Cardiac muscle cell (in vitro differentiated cells and primary cell): Measurements from ENCODE around the gene ABCC11. TPM values are rescaled to one million over a fixed set of nuclear protein-coding genes. Genes with fewer than 3 reads are reported as not detected.
"Not testable (repeated sequence)": the region's sequence is repeated elsewhere in the genome, so short reads cannot be mapped to it uniquely, and the experiment has no call there.

Experiments used
- DNase-seq, 2 donors: peaks; one replicate each; pipeline versions ENCODE4 v3.0.0 to v3.0.0-alpha.2; 2010 to 2017; ENCODE audit warnings: low read depth in 1 of 2, low spot score in 1 of 2
- H3K27ac ChIP-seq: fragments of 200-600 bp; sonication (generic); 2 replicates; pipeline ENCODE4 v1.5.1; 2016
- H3K27me3 ChIP-seq: fragments of 200-600 bp; sonication (generic); 2 replicates; pipeline ENCODE4 v1.6.0; 2016; ENCODE audit warnings: control low read depth
- H3K36me3 ChIP-seq: fragments of 200-600 bp; sonication (generic); 2 replicates; pipeline ENCODE4 v1.5.1; 2016; ENCODE audit warnings: control low read depth
- H3K4me1 ChIP-seq: fragments of 200-600 bp; sonication (generic); 2 replicates; pipeline ENCODE4 v1.8.1; 2017; ENCODE audit warnings: low read depth, mild to moderate bottlenecking, mixed run types
- H3K4me3 ChIP-seq: fragments of 200-600 bp; sonication (generic); 2 replicates; pipeline ENCODE4 v1.5.1; 2016; ENCODE audit warnings: mild to moderate bottlenecking
- H3K9me3 ChIP-seq: fragments of 200-600 bp; sonication (generic); 2 replicates; pipeline ENCODE4 v1.5.1; 2017; ENCODE audit warnings: low read depth, mild to moderate bottlenecking, control low read depth
- CTCF ChIP-seq: IDR thresholded peaks from 2 replicates; pipeline ENCODE4 v1.5.1; 2012; ENCODE audit warnings: low read depth, mild to moderate bottlenecking, low read length
- polyA plus RNA-seq: library from polyadenylated mRNA; unstranded; fragments of >200 nt; fragmentation: Nextera tagmentation; extraction: Ambion mirVana; gene quantifications from 2 replicates; pipeline ENCODE4 v1.2.1, GENCODE V29; 2016
- total RNA-seq: library from RNA; depleted of rRNA; stranded (reverse); fragments of >200 nt; gene quantifications from 2 replicates; pipeline ENCODE4 v1.2.3, GENCODE V29; 2016

Gene ABCC11
- total and polyA plus RNA-seq, 2 experiments from 2014 or later: 0.05 to 0.18 TPM

DNA sequence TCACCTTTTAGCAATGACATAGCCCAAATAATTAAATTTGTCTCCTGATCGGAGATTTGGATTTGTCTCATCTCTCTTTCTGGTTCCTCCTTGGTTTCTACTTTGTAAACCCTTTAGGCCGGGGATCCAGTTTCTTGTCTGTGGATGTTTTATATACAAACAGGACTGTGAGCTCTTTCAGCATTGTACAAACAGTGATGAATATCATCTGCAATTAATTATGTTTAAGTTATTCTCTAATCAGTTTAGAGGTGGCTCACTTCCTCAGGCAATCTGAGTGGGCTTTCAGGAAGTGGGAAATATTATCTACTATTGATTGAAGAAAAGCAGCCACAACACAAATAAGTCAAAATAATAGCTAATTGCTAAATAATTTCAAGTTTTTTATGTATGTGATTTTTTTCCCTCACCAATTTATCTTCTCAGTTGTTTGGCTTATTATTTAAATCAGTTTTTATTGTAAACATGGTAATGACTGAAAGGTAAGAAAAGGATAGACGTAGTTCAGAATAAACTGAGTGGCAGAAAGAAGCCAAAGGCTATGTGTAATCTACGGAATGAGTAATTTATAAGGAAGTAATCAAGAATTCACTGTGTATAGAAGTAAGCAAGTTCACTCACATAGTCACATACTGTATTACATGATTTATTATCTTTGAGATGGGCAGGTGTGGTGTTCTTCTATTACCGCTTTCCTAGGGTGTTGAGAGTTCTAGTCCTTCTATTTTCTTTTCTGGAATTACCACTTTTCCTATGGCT is 3.4 kb upstream of the ABCC11 start:
- no peaks in the 10 kb centered on the region for H3K9me3 ChIP-seq
- H3K4me3 ChIP-seq: no peak overlapping the region
- H3K36me3 ChIP-seq: peaks cover 10% of the 10 kb centered on the region
- peaks cover 8% of the 10 kb centered on the region for H3K4me1 ChIP-seq
- no peak for DNase-seq
- no peaks in the 10 kb centered on the region for H3K27me3 ChIP-seq
- TF ChIP-seq CTCF: no peak
- no peak overlapping the region for H3K27ac ChIP-seq

DNA sequence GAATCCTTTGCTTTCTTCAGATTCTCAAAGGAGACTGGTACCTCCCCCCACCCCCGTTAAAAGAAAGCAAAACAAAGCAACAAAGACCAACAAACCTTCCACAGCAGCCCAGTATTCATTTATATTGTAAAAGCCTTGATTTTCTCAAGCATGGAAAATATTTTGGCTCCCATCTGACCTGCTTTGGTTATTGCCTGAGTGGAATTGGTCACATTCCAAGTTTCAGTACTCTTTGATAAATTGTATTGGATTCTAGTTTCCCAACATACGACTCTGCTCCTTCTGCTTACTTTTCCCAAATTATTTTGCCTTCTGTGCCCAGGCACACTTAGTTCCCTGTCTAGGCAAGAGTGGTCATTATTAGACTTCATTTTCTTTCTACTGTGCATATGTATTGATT is 1.3 kb downstream of the ABCC11 start:
- Histone ChIP-seq H3K4me3 (no peak overlapping the region), H3K27ac (no peak overlapping the region), H3K9me3 (no peaks in the 10 kb centered on the region), H3K27me3 (no peaks in the 10 kb centered on the region), H3K4me1 (peaks cover 16% of the 10 kb centered on the region), H3K36me3 (no peaks in the 10 kb centered on the region)
- peak in 1 of 2 donors; percentile 32 for DNase-seq
- TF ChIP-seq CTCF: no peak

DNA sequence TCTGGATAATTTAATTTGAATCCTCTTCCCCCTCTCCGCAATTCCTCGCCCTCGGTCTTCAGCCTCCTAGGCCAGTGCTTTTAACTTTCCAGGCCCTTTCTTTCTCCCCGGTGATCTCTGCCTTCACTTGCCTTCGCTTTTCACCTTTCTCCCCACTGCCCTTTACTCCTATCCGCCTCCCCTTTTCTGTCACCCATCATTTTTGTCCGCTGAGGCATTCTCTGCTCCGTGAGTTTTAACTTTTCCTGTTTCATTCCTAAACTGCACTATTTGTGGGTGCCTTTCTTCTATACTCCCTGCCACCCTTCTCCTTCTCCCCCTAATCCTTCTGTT is 2.5 kb downstream of the ABCC11 start:
- no peak for TF ChIP-seq CTCF

GRCh38 chr16:48244080-48244862 is 3.1 kb downstream of the ABCC11 start, which contains the start of gene LONP2:
TSS of gene LONP2 (plus strand) at chr16:48244300. CDS start at chr16:48244389, 89 bp downstream.
- TF ChIP-seq CTCF: no peak
- Histone ChIP-seq H3K4me1 (peaks cover 16% of the 10 kb centered on the region), H3K27ac (peak within 1 kb of the TSS; percentile 91)

More for the DNA sequence above, 2.5 kb downstream of the ABCC11 start:
- Histone ChIP-seq H3K4me3 (peak overlapping the region; percentile 70), H3K9me3 (no peaks in the 10 kb centered on the region), H3K27ac (peak overlapping the region; percentile 91), H3K4me1 (peaks cover 16% of the 10 kb centered on the region), H3K36me3 (no peaks in the 10 kb centered on the region), H3K27me3 (no peaks in the 10 kb centered on the region)
- peak in 1 of 2 donors; percentile 3 for DNase-seq

GRCh38 chr16:48240147-48240546 is 7.2 kb downstream of the ABCC11 start:
- H3K36me3 ChIP-seq, H3K4me3 ChIP-seq, H3K27me3 ChIP-seq, DNase-seq, H3K27ac ChIP-seq, H3K9me3 ChIP-seq: not testable (repeated sequence)
- H3K4me1 ChIP-seq: peaks cover 11% of the 10 kb centered on the region

More at GRCh38 chr16:48244080-48244862, 3.1 kb downstream of the ABCC11 start, which contains the start of gene LONP2:
- H3K27me3 ChIP-seq: no peaks in the 10 kb centered on the region
- peak within 1 kb of the TSS; percentile 70 for H3K4me3 ChIP-seq
- peak; percentile 90 to 92 for DNase-seq
- no peaks in the 10 kb centered on the region for H3K36me3 ChIP-seq
- H3K9me3 ChIP-seq: no peaks in the 10 kb centered on the region

DNA sequence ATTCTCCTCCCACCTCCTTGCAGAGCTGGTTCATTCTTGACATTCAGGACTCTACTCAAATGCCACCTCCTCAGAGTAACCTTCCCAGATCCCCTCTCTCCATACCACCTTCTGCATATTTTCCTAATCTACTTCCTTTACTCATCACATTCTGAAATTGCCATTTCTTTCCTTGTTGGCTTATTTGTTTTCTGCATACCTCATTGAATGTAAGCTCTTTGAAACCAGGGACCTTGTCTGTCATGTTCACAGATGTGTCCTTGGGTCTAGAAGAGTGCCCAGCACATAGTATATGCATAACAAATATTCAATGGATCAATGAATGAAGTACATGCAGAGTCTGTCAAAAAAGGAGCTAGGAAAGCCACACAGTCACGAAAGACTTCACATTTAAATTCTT is 11.1 kb downstream of the ABCC11 start:
- no peaks in the 10 kb centered on the region for H3K27me3 ChIP-seq
- H3K36me3 ChIP-seq: no peaks in the 10 kb centered on the region
- no peak for DNase-seq
- no peaks in the 10 kb centered on the region for H3K9me3 ChIP-seq
- no peak overlapping the region for H3K4me3 ChIP-seq
- no peak for TF ChIP-seq CTCF
- no peak overlapping the region for H3K27ac ChIP-seq
- peaks cover 9% of the 10 kb centered on the region for H3K4me1 ChIP-seq
